22Rv1 (cell line): ENCODE data around the gene CFAP73.

Source experiments
- CTCF ChIP-seq: fragments of 450-650 bp; IDR thresholded peaks from 2 replicates; pipeline ENCODE4 v1.5.1; 2017; ENCODE audit warnings: mild to moderate bottlenecking
- ZFX ChIP-seq: fragments of 450-650 bp; IDR thresholded peaks from 2 replicates; pipeline ENCODE4 v1.6.1; 2017; ENCODE audit warnings: antibody characterized with exemption, borderline replicate concordance

GRCh38 chr12:113191227-113191626, 41.7 kb downstream of the CFAP73 start:
- TF ChIP-seq CTCF (no peak), ZFX (no peak)
